IPS-18c (cell line): ENCODE results near the gene OSBPL9.

Experiments used
- H3K4me3 ChIP-seq: 2 replicates; pipeline ENCODE4 v1.7.0; 2013; ENCODE audit warnings: low read depth, mild to moderate bottlenecking, low read length, moderate library complexity; ENCODE audit not compliant: insufficient read depth
- H3K9me3 ChIP-seq: one replicate; pipeline ENCODE4 v1.6.1; 2013; ENCODE audit warnings: mild to moderate bottlenecking, low read length, moderate library complexity; ENCODE audit not compliant: control insufficient read depth, insufficient read depth

The OSBPL9 gene

GRCh38 chr1:51733793-51734522, 117.1 kb downstream of the OSBPL9 start:
- no peaks in the 10 kb centered on the region for H3K9me3 ChIP-seq

DNA sequence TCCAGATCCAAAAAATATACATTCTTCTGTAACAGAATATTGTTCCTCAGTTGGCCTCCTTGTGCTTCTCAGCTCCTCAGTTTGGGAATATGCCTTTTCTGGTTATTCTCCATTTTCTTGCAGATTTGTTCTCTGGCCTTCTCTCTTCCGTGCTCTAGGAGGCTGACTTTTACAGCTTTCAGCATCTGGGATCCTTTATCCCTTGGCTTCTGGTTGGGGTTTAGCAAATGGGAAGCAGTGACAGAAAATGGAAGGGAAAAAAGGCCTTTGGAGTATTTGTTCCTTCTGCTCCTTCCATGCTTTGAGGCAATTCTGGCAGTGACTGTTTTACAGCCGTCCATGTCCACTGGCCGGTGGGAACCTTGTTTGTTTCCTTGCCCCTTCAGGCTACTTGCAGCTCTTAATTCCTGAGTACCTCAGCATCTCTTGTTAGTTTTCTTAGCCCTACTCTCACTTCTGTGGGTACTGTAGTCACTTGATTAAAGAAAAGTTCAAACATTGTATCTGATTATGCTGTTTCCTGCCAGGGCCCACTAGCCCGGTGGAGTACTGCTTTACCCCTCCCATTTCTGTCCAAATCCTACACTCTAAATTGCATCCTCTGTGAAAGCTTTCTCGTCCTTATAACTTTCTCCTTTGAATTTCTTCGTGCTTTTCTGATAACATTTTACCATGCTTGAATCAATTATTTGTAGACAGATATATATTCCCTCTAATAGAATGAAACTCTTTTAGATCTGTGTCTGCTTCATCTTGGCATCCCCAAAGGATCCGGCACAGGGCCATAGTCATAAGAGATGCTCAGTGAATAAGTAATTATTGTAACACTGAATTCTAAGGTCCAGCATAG, 118.2 kb downstream of the OSBPL9 start:
- H3K4me3 ChIP-seq: no peak overlapping the region
- H3K9me3 ChIP-seq: no peaks in the 10 kb centered on the region

More at GRCh38 chr1:51733793-51734522, 117.1 kb downstream of the OSBPL9 start:
- no peak overlapping the region for H3K4me3 ChIP-seq

DNA sequence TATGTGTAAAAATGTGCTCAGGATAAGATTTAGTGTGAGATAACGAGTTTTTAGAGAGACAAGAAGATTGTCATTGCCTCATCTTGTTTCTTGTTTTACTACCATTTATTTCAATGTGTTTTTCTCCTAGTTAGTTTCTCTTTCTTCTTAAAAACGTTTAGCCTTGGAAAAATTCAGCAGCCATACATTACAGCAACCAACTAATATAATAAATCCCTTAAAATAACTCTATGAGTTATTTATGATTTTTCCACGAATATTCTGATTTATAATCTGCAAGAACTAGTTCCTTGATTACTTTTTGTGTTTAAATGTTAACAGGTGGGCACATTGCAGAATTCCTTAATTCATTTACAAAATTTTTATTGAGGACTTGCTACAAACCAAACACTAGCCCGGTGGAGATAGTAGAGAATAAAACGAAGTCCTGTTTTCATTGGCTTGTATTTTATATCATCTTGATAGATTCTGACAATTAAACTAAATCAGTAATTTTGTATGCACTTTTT, 118.9 kb downstream of the OSBPL9 start:
- no peak overlapping the region for H3K4me3 ChIP-seq

GRCh38 chr1:51736702-51737101, 119.8 kb downstream of the OSBPL9 start:
- H3K4me3 ChIP-seq: no peak overlapping the region
- no peaks in the 10 kb centered on the region for H3K9me3 ChIP-seq

More for the DNA sequence above, 118.9 kb downstream of the OSBPL9 start:
- no peaks in the 10 kb centered on the region for H3K9me3 ChIP-seq

DNA sequence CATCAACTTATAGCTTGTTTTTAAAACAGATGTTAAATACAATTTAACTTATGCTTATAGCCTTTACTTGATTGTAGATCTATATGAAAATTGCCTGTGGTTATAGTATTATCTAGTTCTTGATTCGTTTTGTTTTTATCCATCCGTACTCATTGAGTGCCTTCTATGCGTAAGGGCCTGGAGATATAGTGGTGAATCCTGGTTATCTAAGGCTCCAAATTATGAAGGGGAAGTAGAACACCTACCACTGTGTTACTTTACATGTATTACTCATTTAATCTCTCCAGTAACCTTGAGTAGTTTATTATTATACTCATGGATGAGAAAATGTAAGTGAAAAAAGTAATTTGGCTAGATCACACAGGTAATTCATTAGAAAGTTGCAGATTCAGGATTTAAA, 121.8 kb downstream of the OSBPL9 start:
- Histone ChIP-seq H3K9me3 (no peaks in the 10 kb centered on the region), H3K4me3 (no peak overlapping the region)

DNA sequence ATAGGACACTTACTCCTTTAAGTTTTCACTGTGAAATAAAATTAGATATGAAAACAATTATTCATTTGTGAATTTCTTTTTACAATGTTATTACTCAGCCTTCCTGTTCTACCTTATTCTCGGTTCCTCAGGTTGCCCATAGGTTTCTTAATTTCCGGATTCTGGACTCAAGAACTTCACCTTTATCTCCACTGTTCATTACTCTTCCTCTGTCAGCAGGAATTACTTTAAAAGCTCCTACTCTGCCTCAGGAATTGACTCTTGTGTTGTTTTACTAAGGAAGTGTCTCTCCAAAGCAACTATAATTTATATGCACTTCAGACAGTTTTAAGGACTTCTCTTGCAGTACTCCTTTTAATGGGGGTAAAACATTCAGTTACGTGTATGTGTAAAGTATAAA, 123.8 kb downstream of the OSBPL9 start:
- H3K9me3 ChIP-seq: no peaks in the 10 kb centered on the region
- H3K4me3 ChIP-seq: no peak overlapping the region

- no peaks in the 10 kb centered on the region for H3K9me3 ChIP-seq
- no peak overlapping the region for H3K4me3 ChIP-seq
Measured at GRCh38 chr1:51741121-51741681, 124.3 kb downstream of the OSBPL9 start.

GRCh38 chr1:51744506-51745303, 127.8 kb downstream of the OSBPL9 start:
- no peak overlapping the region for H3K4me3 ChIP-seq
- H3K9me3 ChIP-seq: no peaks in the 10 kb centered on the region

DNA sequence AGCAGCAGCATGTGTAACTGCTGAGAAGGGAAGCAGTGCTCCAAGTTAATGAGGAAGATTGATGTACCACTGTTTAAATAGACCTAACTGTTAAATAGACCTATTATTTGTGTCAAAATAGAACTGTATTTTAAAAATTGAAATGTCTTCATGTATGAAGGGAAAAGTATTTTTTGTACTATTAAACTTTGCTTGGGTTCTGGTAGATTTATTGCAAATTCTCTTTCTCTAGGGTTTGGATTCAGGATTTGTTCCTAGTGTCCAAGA, 128.3 kb downstream of the OSBPL9 start:
- Histone ChIP-seq H3K4me3 (no peak overlapping the region), H3K9me3 (no peaks in the 10 kb centered on the region)

GRCh38 chr1:51749151-51749550, 132.3 kb downstream of the OSBPL9 start:
- Histone ChIP-seq H3K4me3 (no peak overlapping the region), H3K9me3 (no peaks in the 10 kb centered on the region)

DNA sequence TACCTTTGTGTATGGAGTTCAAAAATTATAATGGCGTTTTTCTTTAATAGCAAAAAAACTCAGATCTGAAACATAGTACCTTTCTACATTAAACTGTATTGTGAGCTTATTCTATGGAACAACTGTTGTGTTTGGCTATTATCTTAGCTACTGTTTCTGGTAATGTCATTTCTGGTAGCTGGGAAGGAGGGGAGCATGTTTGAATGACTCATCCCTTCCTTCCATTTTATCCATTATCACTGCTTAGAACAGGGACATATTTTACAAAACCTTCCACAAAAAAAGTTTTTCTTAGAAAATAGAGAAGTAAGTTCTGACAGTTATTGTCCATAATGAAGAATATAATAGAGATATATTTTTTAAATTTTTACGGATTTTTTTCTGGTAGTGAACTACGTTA, 133.3 kb downstream of the OSBPL9 start:
- no peaks in the 10 kb centered on the region for H3K9me3 ChIP-seq
- no peak overlapping the region for H3K4me3 ChIP-seq

- Histone ChIP-seq H3K9me3 (no peaks in the 10 kb centered on the region), H3K4me3 (no peak overlapping the region)
Measured at GRCh38 chr1:51750729-51751128, 133.8 kb downstream of the OSBPL9 start.

DNA sequence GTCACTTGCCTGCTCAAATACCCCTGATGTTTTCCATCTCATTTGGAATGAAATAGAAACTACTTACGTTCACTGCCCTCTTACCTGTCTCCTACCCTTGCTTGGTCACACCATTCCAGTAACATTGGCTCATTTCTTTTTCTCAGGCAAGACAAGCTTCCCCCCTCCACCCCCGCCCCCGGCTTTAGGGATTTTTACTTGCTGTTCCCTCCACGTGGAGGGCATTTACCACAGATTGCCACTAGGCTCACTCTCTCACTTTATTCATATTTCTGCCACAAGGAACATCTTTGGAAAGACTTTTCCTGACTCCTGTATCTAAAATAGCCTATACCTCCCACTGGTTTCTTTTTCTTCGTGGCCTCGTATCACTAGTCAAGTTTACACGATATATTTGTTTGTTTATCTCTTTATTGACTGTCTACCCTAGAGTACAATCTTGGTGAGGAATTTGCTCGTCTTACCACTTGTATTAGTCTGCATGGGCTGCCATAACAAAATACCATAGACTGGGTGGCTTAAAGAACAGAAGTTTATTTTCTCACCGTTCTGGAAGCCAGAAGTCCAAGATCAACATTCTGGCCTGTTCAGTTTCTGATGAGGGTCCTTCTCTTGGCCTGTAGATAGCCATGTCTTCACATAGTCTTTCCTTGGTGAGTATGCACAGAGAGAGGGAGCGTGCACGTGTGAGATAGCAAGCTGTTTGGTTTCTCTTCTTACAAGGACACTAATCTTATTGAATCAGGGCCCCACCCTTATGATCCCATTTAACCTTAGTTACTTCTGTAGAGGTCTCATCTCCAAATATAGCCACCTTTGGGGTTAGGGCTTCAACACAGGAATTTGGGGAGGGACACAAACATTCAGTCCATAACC, 135.4 kb downstream of the OSBPL9 start:
- H3K9me3 ChIP-seq: no peaks in the 10 kb centered on the region
- no peak overlapping the region for H3K4me3 ChIP-seq

GRCh38 chr1:51753969-51754368, 137.1 kb downstream of the OSBPL9 start:
- no peak overlapping the region for H3K4me3 ChIP-seq
- no peaks in the 10 kb centered on the region for H3K9me3 ChIP-seq

DNA sequence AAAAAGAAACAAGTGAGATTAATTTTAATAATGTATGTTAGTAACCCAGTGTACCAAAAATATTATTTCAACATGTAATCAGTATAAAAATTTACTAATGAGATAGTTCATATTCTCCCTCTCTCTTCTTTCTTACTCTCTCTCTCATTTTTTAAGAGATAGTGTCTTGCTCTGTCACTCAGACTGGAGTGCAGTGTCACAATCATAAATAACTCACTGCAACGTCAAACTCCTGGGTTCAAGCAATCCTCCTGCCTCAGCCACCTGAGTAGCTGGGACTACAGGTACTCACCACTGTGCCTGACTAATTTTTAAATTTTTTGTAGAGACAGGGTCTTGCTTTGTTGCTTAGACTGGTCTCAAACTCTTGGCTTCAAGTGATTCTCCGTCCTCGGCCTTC, 137.8 kb downstream of the OSBPL9 start:
- Histone ChIP-seq H3K9me3 (no peaks in the 10 kb centered on the region), H3K4me3 (no peak overlapping the region)

DNA sequence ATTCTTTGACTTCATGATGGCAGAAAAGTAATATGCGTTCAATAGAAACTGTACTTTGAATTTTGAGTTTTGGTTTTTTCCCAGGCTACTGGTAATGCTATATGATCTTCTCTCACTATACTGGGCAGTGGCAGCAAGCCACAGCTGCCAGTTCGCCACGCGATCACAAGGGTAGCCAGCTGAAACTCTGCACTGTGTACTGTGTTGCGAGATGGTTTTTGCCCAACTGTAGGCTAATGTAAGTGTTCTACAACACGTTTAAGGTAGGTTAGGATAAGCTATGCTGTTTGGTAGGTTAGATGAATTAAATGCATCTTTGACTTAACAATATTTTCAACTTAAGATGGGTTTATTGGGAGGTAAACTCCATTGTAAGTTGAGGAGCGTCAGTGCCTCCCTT, 138.5 kb downstream of the OSBPL9 start:
- H3K9me3 ChIP-seq: no peaks in the 10 kb centered on the region
- H3K4me3 ChIP-seq: no peak overlapping the region

GRCh38 chr1:51756290-51756689, 139.4 kb downstream of the OSBPL9 start:
- Histone ChIP-seq H3K4me3 (no peak overlapping the region), H3K9me3 (no peaks in the 10 kb centered on the region)
